HepG2 (cell line): ENCODE measurements around the gene CASS4. TPM values are rescaled to one million over a fixed set of nuclear protein-coding genes. Genes with fewer than 3 reads are reported as not detected.

Experiments
- CENPX ChIP-seq: sonication (generic); formaldehyde crosslinking; IDR thresholded peaks from 2 replicates; pipeline ENCODE4 v1.9.0; 2021; ENCODE audit warnings: mild to moderate bottlenecking, missing genetic modification reagents, moderate library complexity
- FOXK2 ChIP-seq: fragments of 450-650 bp; IDR thresholded peaks from 2 replicates; pipeline ENCODE4 v1.6.1; 2016
- PCBP2 ChIP-seq: fragments of 200-400 bp; formaldehyde crosslinking; optimal IDR thresholded peaks from 2 replicates; pipeline ENCODE3; 2018; ENCODE audit warnings: low read length, low read depth; ENCODE audit not compliant: poor library complexity, severe bottlenecking
- THYN1 ChIP-seq: sonication (generic); formaldehyde crosslinking; IDR thresholded peaks from 2 replicates; pipeline ENCODE4 v1.8.1; 2023; ENCODE audit warnings: low read depth, mild to moderate bottlenecking, moderate library complexity, missing genetic modification reagents, borderline replicate concordance
- WIZ ChIP-seq: sonication (generic); formaldehyde crosslinking; IDR thresholded peaks from 2 replicates; pipeline ENCODE4 v1.5.1; 2020; ENCODE audit warnings: mild to moderate bottlenecking, missing genetic modification reagents
- YEATS4 ChIP-seq: sonication (generic); formaldehyde crosslinking; IDR thresholded peaks from 2 replicates; pipeline ENCODE4 v1.4.0; 2020; ENCODE audit warnings: missing genetic modification reagents, borderline replicate concordance
- ZKSCAN5 ChIP-seq: sonication (generic); formaldehyde crosslinking; IDR thresholded peaks from 2 replicates; pipeline ENCODE4 v1.5.1; 2020; ENCODE audit warnings: mild to moderate bottlenecking, missing genetic modification reagents
- polyA plus RNA-seq, 8 experiments: library from polyadenylated mRNA; depleted of rRNA in 3 of 8; stranded (reverse) in 7 of 8; unstranded in 1 of 8; fragments of >200 nt; fragmentation: Illumina TruSeq in 4 of 8; extraction: Trizol in 4 of 8; gene quantifications; 2 replicates each; pipeline versions ENCODE4 v1.2.1 to v1.2.3, GENCODE V29; 2011 to 2016; ENCODE audit warnings: low read depth in 4 of 8, missing spikeins in 1 of 8, mixed read lengths in 1 of 8; ENCODE audit not compliant: insufficient read depth in 1 of 8
- total RNA-seq, 5 experiments: library from RNA; depleted of rRNA; stranded (reverse); fragments of >200 nt; fragmentation: Illumina TruSeq; extraction: Trizol; gene quantifications; 2 replicates each; pipeline ENCODE4 v1.2.3, GENCODE V29; 2016; ENCODE audit warnings: low read depth in 1 of 5
- TF ChIP-seq, protein P1 (sequence below): sonication (generic); formaldehyde crosslinking; IDR thresholded peaks from 2 replicates; pipeline ENCODE4 v1.5.1; 2020; ENCODE audit warnings: mild to moderate bottlenecking, missing genetic modification reagents, borderline replicate concordance
- TF ChIP-seq, protein P2 (sequence below): sonication (generic); formaldehyde crosslinking; IDR thresholded peaks from 2 replicates; pipeline ENCODE4 v1.4.0; 2020; ENCODE audit warnings: missing genetic modification reagents, low read depth, mild to moderate bottlenecking, borderline replicate concordance
- TF ChIP-seq, protein P3 (sequence below): sonication (generic); formaldehyde crosslinking; IDR thresholded peaks from 2 replicates; pipeline ENCODE4 v1.8.0; 2022; ENCODE audit warnings: missing genetic modification reagents, mild to moderate bottlenecking, moderate library complexity, borderline replicate concordance
- TF ChIP-seq, protein P4 (sequence below): IDR thresholded peaks from 2 replicates; pipeline ENCODE4 v1.6.1; 2016; ENCODE audit warnings: control low read depth
- TF ChIP-seq, protein P5 (sequence below): sonication (generic); formaldehyde crosslinking; IDR thresholded peaks from 2 replicates; pipeline ENCODE4 v1.9.0; 2021; ENCODE audit warnings: missing genetic modification reagents, borderline replicate concordance

The CASS4 gene
- total and polyA plus RNA-seq, 2 of the 13 experiments (the other 11 are each of a cell fraction or from before 2014, with no cell fraction given) = 0.17 to 0.49 TPM

DNA sequence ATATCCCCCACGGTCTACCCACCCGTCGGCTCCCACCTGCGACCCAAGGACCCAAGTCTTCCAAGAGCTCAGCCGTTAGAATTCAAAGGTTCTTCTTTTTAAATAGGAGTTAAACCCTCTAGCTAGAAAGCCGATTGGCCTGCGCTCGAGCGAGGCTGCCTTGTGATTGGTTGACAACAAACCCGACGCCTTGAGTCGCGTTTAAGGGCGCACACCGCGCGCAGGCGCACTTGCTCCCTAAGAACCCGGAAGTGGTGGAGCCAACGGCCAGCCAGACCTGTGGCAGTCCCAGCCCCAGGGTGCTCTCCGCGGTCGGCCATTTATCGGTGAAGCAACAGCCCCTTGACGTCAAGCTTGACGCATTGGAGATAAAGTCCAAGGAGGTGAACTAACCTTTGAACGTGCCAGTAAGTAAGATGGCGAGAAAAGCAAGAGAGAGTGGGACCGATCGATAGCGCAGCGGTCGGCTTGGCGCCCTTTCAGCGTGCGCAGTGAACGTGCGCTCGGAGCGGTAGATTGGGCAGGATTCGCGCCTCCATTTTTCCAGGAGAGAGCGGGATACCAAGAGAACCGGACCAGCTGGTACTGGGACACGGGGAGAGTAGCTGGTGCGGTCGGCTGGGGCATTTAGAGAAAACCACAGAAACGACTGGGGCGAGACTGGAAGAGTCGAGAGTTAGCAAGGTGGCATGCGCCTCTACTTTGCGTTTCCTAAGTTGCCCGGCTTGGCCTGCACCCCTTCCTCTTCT lies 19.8 kb upstream of the CASS4 start, which contains the start of the genes AURKA and CSTF1 (continued):
- TF ChIP-seq, protein P1, sequence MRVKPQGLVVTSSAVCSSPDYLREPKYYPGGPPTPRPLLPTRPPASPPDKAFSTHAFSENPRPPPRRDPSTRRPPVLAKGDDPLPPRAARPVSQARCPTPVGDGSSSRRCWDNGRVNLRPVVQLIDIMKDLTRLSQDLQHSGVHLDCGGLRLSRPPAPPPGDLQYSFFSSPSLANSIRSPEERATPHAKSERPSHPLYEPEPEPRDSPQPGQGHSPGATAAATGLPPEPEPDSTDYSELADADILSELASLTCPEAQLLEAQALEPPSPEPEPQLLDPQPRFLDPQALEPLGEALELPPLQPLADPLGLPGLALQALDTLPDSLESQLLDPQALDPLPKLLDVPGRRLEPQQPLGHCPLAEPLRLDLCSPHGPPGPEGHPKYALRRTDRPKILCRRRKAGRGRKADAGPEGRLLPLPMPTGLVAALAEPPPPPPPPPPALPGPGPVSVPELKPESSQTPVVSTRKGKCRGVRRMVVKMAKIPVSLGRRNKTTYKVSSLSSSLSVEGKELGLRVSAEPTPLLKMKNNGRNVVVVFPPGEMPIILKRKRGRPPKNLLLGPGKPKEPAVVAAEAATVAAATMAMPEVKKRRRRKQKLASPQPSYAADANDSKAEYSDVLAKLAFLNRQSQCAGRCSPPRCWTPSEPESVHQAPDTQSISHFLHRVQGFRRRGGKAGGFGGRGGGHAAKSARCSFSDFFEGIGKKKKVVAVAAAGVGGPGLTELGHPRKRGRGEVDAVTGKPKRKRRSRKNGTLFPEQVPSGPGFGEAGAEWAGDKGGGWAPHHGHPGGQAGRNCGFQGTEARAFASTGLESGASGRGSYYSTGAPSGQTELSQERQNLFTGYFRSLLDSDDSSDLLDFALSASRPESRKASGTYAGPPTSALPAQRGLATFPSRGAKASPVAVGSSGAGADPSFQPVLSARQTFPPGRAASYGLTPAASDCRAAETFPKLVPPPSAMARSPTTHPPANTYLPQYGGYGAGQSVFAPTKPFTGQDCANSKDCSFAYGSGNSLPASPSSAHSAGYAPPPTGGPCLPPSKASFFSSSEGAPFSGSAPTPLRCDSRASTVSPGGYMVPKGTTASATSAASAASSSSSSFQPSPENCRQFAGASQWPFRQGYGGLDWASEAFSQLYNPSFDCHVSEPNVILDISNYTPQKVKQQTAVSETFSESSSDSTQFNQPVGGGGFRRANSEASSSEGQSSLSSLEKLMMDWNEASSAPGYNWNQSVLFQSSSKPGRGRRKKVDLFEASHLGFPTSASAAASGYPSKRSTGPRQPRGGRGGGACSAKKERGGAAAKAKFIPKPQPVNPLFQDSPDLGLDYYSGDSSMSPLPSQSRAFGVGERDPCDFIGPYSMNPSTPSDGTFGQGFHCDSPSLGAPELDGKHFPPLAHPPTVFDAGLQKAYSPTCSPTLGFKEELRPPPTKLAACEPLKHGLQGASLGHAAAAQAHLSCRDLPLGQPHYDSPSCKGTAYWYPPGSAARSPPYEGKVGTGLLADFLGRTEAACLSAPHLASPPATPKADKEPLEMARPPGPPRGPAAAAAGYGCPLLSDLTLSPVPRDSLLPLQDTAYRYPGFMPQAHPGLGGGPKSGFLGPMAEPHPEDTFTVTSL = no peak
- TF ChIP-seq PCBP2 = no peak
- no peak for TF ChIP-seq CENPX (CRISPR knock-in tag)
- TF ChIP-seq ZKSCAN5 (CRISPR knock-in tag) = peak; percentile 99
- TF ChIP-seq FOXK2 = peak; percentile 84
- TF ChIP-seq, protein P2, sequence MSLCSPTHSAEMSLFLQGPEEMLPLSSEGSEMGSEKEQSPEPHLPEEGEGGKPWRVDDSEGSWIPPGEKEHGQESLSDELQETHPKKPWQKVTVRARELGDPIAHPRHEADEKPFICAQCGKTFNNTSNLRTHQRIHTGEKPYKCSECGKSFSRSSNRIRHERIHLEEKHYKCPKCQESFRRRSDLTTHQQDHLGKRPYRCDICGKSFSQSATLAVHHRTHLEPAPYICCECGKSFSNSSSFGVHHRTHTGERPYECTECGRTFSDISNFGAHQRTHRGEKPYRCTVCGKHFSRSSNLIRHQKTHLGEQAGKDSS (CRISPR knock-in tag) = peak; percentile 98
- TF ChIP-seq WIZ = no peak; the same call in 1 of the 2 replicates
- TF ChIP-seq, protein P3, sequence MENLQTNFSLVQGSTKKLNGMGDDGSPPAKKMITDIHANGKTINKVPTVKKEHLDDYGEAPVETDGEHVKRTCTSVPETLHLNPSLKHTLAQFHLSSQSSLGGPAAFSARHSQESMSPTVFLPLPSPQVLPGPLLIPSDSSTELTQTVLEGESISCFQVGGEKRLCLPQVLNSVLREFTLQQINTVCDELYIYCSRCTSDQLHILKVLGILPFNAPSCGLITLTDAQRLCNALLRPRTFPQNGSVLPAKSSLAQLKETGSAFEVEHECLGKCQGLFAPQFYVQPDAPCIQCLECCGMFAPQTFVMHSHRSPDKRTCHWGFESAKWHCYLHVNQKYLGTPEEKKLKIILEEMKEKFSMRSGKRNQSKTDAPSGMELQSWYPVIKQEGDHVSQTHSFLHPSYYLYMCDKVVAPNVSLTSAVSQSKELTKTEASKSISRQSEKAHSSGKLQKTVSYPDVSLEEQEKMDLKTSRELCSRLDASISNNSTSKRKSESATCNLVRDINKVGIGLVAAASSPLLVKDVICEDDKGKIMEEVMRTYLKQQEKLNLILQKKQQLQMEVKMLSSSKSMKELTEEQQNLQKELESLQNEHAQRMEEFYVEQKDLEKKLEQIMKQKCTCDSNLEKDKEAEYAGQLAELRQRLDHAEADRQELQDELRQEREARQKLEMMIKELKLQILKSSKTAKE (CRISPR knock-in tag) = no peak
- TF ChIP-seq YEATS4 (CRISPR knock-in tag) = peak; percentile 100
- TF ChIP-seq, protein P4, sequence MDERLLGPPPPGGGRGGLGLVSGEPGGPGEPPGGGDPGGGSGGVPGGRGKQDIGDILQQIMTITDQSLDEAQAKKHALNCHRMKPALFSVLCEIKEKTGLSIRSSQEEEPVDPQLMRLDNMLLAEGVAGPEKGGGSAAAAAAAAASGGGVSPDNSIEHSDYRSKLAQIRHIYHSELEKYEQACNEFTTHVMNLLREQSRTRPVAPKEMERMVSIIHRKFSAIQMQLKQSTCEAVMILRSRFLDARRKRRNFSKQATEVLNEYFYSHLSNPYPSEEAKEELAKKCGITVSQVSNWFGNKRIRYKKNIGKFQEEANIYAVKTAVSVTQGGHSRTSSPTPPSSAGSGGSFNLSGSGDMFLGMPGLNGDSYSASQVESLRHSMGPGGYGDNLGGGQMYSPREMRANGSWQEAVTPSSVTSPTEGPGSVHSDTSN (CRISPR knock-in tag) = peak; percentile 36; the same call in 1 of the 2 replicates
- no peak; the same call in 1 of the 2 replicates for TF ChIP-seq THYN1 (CRISPR knock-in tag)
- TF ChIP-seq, protein P5, sequence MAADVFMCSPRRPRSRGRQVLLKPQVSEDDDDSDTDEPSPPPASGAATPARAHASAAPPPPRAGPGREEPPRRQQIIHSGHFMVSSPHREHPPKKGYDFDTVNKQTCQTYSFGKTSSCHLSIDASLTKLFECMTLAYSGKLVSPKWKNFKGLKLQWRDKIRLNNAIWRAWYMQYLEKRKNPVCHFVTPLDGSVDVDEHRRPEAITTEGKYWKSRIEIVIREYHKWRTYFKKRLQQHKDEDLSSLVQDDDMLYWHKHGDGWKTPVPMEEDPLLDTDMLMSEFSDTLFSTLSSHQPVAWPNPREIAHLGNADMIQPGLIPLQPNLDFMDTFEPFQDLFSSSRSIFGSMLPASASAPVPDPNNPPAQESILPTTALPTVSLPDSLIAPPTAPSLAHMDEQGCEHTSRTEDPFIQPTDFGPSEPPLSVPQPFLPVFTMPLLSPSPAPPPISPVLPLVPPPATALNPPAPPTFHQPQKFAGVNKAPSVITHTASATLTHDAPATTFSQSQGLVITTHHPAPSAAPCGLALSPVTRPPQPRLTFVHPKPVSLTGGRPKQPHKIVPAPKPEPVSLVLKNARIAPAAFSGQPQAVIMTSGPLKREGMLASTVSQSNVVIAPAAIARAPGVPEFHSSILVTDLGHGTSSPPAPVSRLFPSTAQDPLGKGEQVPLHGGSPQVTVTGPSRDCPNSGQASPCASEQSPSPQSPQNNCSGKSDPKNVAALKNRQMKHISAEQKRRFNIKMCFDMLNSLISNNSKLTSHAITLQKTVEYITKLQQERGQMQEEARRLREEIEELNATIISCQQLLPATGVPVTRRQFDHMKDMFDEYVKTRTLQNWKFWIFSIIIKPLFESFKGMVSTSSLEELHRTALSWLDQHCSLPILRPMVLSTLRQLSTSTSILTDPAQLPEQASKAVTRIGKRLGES (CRISPR knock-in tag) = peak; percentile 77; the same call in 1 of the 2 replicates
